Fibroblast of lung (primary cell): ENCODE measurements around the gene PALLD. TPM values are rescaled to one million over a fixed set of nuclear protein-coding genes. Genes with fewer than 3 reads are reported as not detected.
A peak's percentile ranks its signal among the peaks of the same experiment; 100 is the strongest.

Experiments
- DNase-seq, 2 donors: peaks; one replicate each; pipeline versions ENCODE4 v3.0.0 to v3.0.0-alpha.2; 2010; ENCODE audit warnings: low read depth in 2 of 2
- H2AFZ ChIP-seq: 2 replicates; pipeline ENCODE4 v1.5.1; 2012; ENCODE audit warnings: low read length, control low read depth, inconsistent platforms
- H3K27ac ChIP-seq: 2 replicates; pipeline ENCODE4 v1.5.1; 2011; ENCODE audit warnings: low read length, control low read depth; ENCODE audit not compliant: insufficient read depth
- H3K27me3 ChIP-seq: 2 replicates; pipeline ENCODE4 v1.5.1; 2011; ENCODE audit warnings: mild to moderate bottlenecking, low read length; ENCODE audit not compliant: control insufficient read depth, insufficient read depth
- H3K36me3 ChIP-seq: 2 replicates; pipeline ENCODE4 v1.5.1; 2011; ENCODE audit warnings: low read length; ENCODE audit not compliant: control insufficient read depth, insufficient read depth
- H3K4me1 ChIP-seq: 2 replicates; pipeline ENCODE4 v1.5.1; 2011; ENCODE audit warnings: low read length; ENCODE audit not compliant: control insufficient read depth, insufficient read depth; ENCODE audit errors: extremely low read depth
- H3K4me2 ChIP-seq: 2 replicates; pipeline ENCODE4 v1.5.1; 2011; ENCODE audit warnings: low read length, control low read depth; ENCODE audit not compliant: insufficient read depth; ENCODE audit errors: extremely low read depth
- H3K4me3 ChIP-seq, 4 experiments: fragments of 200-600 bp in 1 of 4; sonication (generic) in 1 of 4; replicated peaks in 1 of 4; 2 replicates each; pipeline ENCODE4 v1.5.1; 2011 to 2016; ENCODE audit warnings: low read length in 4 of 4, low read depth in 3 of 4, mild to moderate bottlenecking in 3 of 4, control low read depth in 2 of 4, inconsistent platforms in 1 of 4, mixed read lengths in 1 of 4; ENCODE audit not compliant: insufficient read depth in 1 of 4; ENCODE audit errors: control extremely low read depth in 1 of 4
- H3K79me2 ChIP-seq: 2 replicates; pipeline ENCODE4 v1.5.1; 2012; ENCODE audit warnings: mild to moderate bottlenecking, low read length, inconsistent platforms; ENCODE audit not compliant: control insufficient read depth, insufficient read depth
- H3K9ac ChIP-seq: 2 replicates; pipeline ENCODE4 v1.5.1; 2011; ENCODE audit warnings: mild to moderate bottlenecking, low read length, control low read depth; ENCODE audit not compliant: insufficient read depth
- H3K9me3 ChIP-seq: 2 replicates; pipeline ENCODE4 v1.5.1; 2012; ENCODE audit warnings: low read depth, low read length; ENCODE audit not compliant: control insufficient read depth, insufficient read depth
- H4K20me1 ChIP-seq: 2 replicates; pipeline ENCODE4 v1.5.1; 2011; ENCODE audit warnings: low read length; ENCODE audit not compliant: control insufficient read depth, insufficient read depth; ENCODE audit errors: extremely low read depth
- EZH2 ChIP-seq: IDR thresholded peaks from 2 replicates; pipeline ENCODE4 v1.5.1; 2012; ENCODE audit warnings: low read length, control low read depth, mild to moderate bottlenecking; ENCODE audit errors: missing control alignments
- polyA plus RNA-seq, 2 donors: library from polyadenylated mRNA; depleted of rRNA in 1 of 2; stranded (reverse) in 1 of 2; unstranded in 1 of 2; fragments of >200 nt; gene quantifications; 2 replicates each; pipeline ENCODE4 v1.2.1, GENCODE V29; 2011 to 2012; ENCODE audit warnings: missing spikeins in 1 of 2
- total RNA-seq: library from RNA; depleted of rRNA; stranded (reverse); fragments of >200 nt; gene quantifications from 2 replicates; pipeline ENCODE4 v1.2.1, GENCODE V29; 2014
- TF ChIP-seq, protein P1 (sequence below), 2 donors: IDR thresholded peaks in 1 of 2; conservative IDR thresholded peaks in 1 of 2; 1 replicate in 1 of 2; 2 replicates in 1 of 2; pipeline ENCODE4 v1.5.1; 2011 to 2012; ENCODE audit warnings: low read length in 2 of 2, control low read depth in 1 of 2, inconsistent platforms in 1 of 2, low read depth in 1 of 2, mild to moderate bottlenecking in 1 of 2

PALLD gene
- total and polyA plus RNA-seq, 2 donors (not counting 1 experiment from before 2014, with no cell fraction given), result 200 to 205 TPM

DNA sequence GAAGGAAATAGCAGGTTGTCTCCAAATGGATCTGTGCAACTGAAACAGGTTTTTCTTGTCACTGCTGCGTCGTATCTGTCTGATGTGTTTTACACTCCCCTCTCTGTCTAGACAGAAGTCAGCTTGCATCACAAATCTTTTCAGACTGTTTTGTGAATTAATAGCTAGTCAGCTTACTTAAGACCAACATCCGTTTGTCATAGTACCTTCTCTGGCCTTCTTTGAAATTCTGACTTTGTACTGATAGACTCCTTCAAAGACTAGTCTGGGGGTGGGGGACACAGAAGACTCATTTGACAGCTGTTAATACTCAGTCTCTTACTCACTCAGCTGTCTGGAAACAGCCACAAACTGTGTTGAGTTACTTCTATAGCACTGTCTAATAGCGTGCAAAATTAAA lies 197.8 kb downstream of the PALLD start:
- no peaks in the 10 kb centered on the region for H3K9me3 ChIP-seq
- H3K27ac ChIP-seq, result no peak overlapping the region
- H3K79me2 ChIP-seq, result no peaks in the 10 kb centered on the region
- no peak overlapping the region for H2AFZ ChIP-seq
- H3K9ac ChIP-seq, result no peak overlapping the region
- H3K27me3 ChIP-seq, result no peaks in the 10 kb centered on the region
- no peaks in the 10 kb centered on the region for H3K36me3 ChIP-seq
- DNase-seq, result peak; percentile 67 to 94
- H3K4me1 ChIP-seq, result no peaks in the 10 kb centered on the region
- no peak overlapping the region for H3K4me3 ChIP-seq
- H4K20me1 ChIP-seq, result no peaks in the 10 kb centered on the region
- H3K4me2 ChIP-seq, result peak overlapping the region; percentile 1
- TF ChIP-seq, protein P1, sequence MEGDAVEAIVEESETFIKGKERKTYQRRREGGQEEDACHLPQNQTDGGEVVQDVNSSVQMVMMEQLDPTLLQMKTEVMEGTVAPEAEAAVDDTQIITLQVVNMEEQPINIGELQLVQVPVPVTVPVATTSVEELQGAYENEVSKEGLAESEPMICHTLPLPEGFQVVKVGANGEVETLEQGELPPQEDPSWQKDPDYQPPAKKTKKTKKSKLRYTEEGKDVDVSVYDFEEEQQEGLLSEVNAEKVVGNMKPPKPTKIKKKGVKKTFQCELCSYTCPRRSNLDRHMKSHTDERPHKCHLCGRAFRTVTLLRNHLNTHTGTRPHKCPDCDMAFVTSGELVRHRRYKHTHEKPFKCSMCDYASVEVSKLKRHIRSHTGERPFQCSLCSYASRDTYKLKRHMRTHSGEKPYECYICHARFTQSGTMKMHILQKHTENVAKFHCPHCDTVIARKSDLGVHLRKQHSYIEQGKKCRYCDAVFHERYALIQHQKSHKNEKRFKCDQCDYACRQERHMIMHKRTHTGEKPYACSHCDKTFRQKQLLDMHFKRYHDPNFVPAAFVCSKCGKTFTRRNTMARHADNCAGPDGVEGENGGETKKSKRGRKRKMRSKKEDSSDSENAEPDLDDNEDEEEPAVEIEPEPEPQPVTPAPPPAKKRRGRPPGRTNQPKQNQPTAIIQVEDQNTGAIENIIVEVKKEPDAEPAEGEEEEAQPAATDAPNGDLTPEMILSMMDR (conservative IDR thresholded peaks at IDR 0.05 in 1 of 2, IDR thresholded peaks at IDR 0.05 in 1 of 2; ENCODE audit: low read depth in 1 of 2, low read length in 2 of 2), result no peak
- TF ChIP-seq EZH2, result no peak

GRCh38 chr4:168695288-168695687 lies 198.4 kb downstream of the PALLD start:
- Histone ChIP-seq H3K4me3 (no peak overlapping the region), H3K9me3 (no peaks in the 10 kb centered on the region), H3K79me2 (no peaks in the 10 kb centered on the region), H3K27ac (no peak overlapping the region), H2AFZ (no peak overlapping the region), H3K9ac (no peak overlapping the region), H4K20me1 (no peaks in the 10 kb centered on the region), H3K27me3 (no peaks in the 10 kb centered on the region), H3K4me2 (no peak overlapping the region), H3K4me1 (no peaks in the 10 kb centered on the region), H3K36me3 (no peaks in the 10 kb centered on the region)
- peak in 1 of 2 donors; percentile 40 for DNase-seq
- TF ChIP-seq EZH2, result no peak
- TF ChIP-seq, protein P1 (conservative IDR thresholded peaks at IDR 0.05 in 1 of 2, IDR thresholded peaks at IDR 0.05 in 1 of 2; ENCODE audit: low read depth in 1 of 2, low read length in 2 of 2), result no peak

GRCh38 chr4:168696280-168696679 lies 199.4 kb downstream of the PALLD start:
- Histone ChIP-seq H2AFZ (no peak overlapping the region), H3K4me2 (no peak overlapping the region), H3K79me2 (no peaks in the 10 kb centered on the region), H4K20me1 (no peaks in the 10 kb centered on the region), H3K9me3 (no peaks in the 10 kb centered on the region), H3K4me1 (no peaks in the 10 kb centered on the region), H3K4me3 (no peak overlapping the region), H3K9ac (no peak overlapping the region), H3K36me3 (no peaks in the 10 kb centered on the region), H3K27ac (no peak overlapping the region), H3K27me3 (no peaks in the 10 kb centered on the region)
- TF ChIP-seq, protein P1 (conservative IDR thresholded peaks at IDR 0.05 in 1 of 2, IDR thresholded peaks at IDR 0.05 in 1 of 2; ENCODE audit: low read depth in 1 of 2, low read length in 2 of 2), result no peak
- no peak for TF ChIP-seq EZH2
- no peak for DNase-seq
